HEK293 (cell line): ENCODE measurements around the gene GTF3C5.

Experiments used
- HOXA7 ChIP-seq: sonication (generic); formaldehyde crosslinking; IDR thresholded peaks from 2 replicates; pipeline ENCODE4 v1.8.1; 2022; ENCODE audit warnings: missing genetic modification reagents, borderline replicate concordance
- HOXD13 ChIP-seq: sonication (generic); formaldehyde crosslinking; IDR thresholded peaks from 2 replicates; pipeline ENCODE4 v1.8.0; 2022; ENCODE audit warnings: missing genetic modification reagents, borderline replicate concordance
- KLF10 ChIP-seq: fragments of 450-650 bp; IDR thresholded peaks from 2 replicates; pipeline ENCODE4 v1.5.1; 2018; ENCODE audit warnings: missing biosample characterization, mild to moderate bottlenecking, missing genetic modification characterization
- KLF7 ChIP-seq: fragments of 450-650 bp; formaldehyde crosslinking; IDR thresholded peaks from 2 replicates; pipeline ENCODE4 v1.5.1; 2016; ENCODE audit warnings: missing biosample characterization, missing genetic modification characterization, borderline replicate concordance
- ZBTB1 ChIP-seq: fragments of 450-650 bp; formaldehyde crosslinking; IDR thresholded peaks from 2 replicates; pipeline ENCODE4 v1.5.1; 2016; ENCODE audit warnings: missing biosample characterization, missing genetic modification characterization
- ZNF138 ChIP-seq: fragments of 450-650 bp; formaldehyde crosslinking; IDR thresholded peaks from 2 replicates; pipeline ENCODE4 v1.5.1; 2016; ENCODE audit warnings: missing biosample characterization, missing genetic modification characterization, borderline replicate concordance
- ZNF146 ChIP-seq: fragments of 450-650 bp; formaldehyde crosslinking; IDR thresholded peaks from 2 replicates; pipeline ENCODE4 v1.5.1; 2016; ENCODE audit warnings: missing biosample characterization, missing genetic modification characterization
- ZNF184 ChIP-seq: fragments of 450-650 bp; IDR thresholded peaks from 2 replicates; pipeline ENCODE4 v1.5.1; 2018; ENCODE audit warnings: missing biosample characterization, mild to moderate bottlenecking, missing genetic modification characterization
- ZNF211 ChIP-seq: fragments of 450-650 bp; formaldehyde crosslinking; IDR thresholded peaks from 2 replicates; pipeline ENCODE4 v1.5.1; 2016; ENCODE audit warnings: low read depth, missing biosample characterization, missing genetic modification characterization
- ZNF449 ChIP-seq: fragments of 450-650 bp; formaldehyde crosslinking; IDR thresholded peaks from 2 replicates; pipeline ENCODE4 v1.5.1; 2017; ENCODE audit warnings: missing biosample characterization, mild to moderate bottlenecking, missing genetic modification characterization, moderate library complexity
- ZNF473 ChIP-seq: fragments of 450-650 bp; formaldehyde crosslinking; IDR thresholded peaks from 2 replicates; pipeline ENCODE4 v1.5.1; 2017; ENCODE audit warnings: missing biosample characterization, missing genetic modification characterization
- ZNF501 ChIP-seq: fragments of 450-650 bp; formaldehyde crosslinking; IDR thresholded peaks from 2 replicates; pipeline ENCODE4 v1.5.1; 2016; ENCODE audit warnings: missing biosample characterization, missing genetic modification characterization
- ZNF510 ChIP-seq: fragments of 450-650 bp; formaldehyde crosslinking; IDR thresholded peaks from 2 replicates; pipeline ENCODE4 v1.5.1; 2018; ENCODE audit warnings: mild to moderate bottlenecking, missing genetic modification characterization, missing biosample characterization; ENCODE audit not compliant: insufficient replicate concordance
- ZNF521 ChIP-seq: fragments of 450-650 bp; formaldehyde crosslinking; IDR thresholded peaks from 2 replicates; pipeline ENCODE4 v1.5.1; 2017; ENCODE audit warnings: missing biosample characterization, mild to moderate bottlenecking, missing genetic modification characterization
- ZNF530 ChIP-seq: fragments of 450-650 bp; formaldehyde crosslinking; IDR thresholded peaks from 2 replicates; pipeline ENCODE4 v1.5.1; 2016; ENCODE audit warnings: low read depth, missing biosample characterization, missing genetic modification characterization
- ZNF600 ChIP-seq: fragments of 450-650 bp; formaldehyde crosslinking; IDR thresholded peaks from 2 replicates; pipeline ENCODE4 v1.5.1; 2016; ENCODE audit warnings: missing biosample characterization, missing genetic modification characterization
- ZNF610 ChIP-seq: fragments of 450-650 bp; formaldehyde crosslinking; IDR thresholded peaks from 2 replicates; pipeline ENCODE4 v1.5.1; 2016; ENCODE audit warnings: missing biosample characterization, missing genetic modification characterization, borderline replicate concordance
- ZNF621 ChIP-seq: fragments of 450-650 bp; formaldehyde crosslinking; IDR thresholded peaks from 2 replicates; pipeline ENCODE4 v1.5.1; 2017; ENCODE audit warnings: missing biosample characterization, missing genetic modification characterization
- ZNF645 ChIP-seq: fragments of 450-650 bp; formaldehyde crosslinking; IDR thresholded peaks from 2 replicates; pipeline ENCODE4; 2016; ENCODE audit warnings: missing biosample characterization, missing genetic modification characterization
- ZNF677 ChIP-seq: fragments of 450-650 bp; IDR thresholded peaks from 2 replicates; pipeline ENCODE4 v1.5.0; 2018; ENCODE audit warnings: missing biosample characterization, mild to moderate bottlenecking, missing genetic modification characterization, moderate library complexity
- ZNF777 ChIP-seq: fragments of 450-650 bp; formaldehyde crosslinking; IDR thresholded peaks from 2 replicates; pipeline ENCODE4 v1.5.1; 2017; ENCODE audit warnings: missing biosample characterization, missing genetic modification characterization, borderline replicate concordance
- ZSCAN16 ChIP-seq: fragments of 450-650 bp; formaldehyde crosslinking; IDR thresholded peaks from 2 replicates; pipeline ENCODE4 v1.5.1; 2016; ENCODE audit warnings: missing biosample characterization, missing genetic modification characterization
- TF ChIP-seq, protein P1 (sequence below): fragments of 450-650 bp; formaldehyde crosslinking; IDR thresholded peaks from 2 replicates; pipeline ENCODE4 v1.5.1; 2016; ENCODE audit warnings: missing biosample characterization, missing genetic modification characterization
- TF ChIP-seq, protein P2 (sequence below): fragments of 450-650 bp; IDR thresholded peaks from 2 replicates; pipeline ENCODE4 v1.5.1; 2018; ENCODE audit warnings: missing biosample characterization, mild to moderate bottlenecking, missing genetic modification characterization
- TF ChIP-seq, protein P3 (sequence below): fragments of 450-650 bp; formaldehyde crosslinking; IDR thresholded peaks from 2 replicates; pipeline ENCODE4 v1.5.1; 2016; ENCODE audit warnings: missing biosample characterization, missing genetic modification characterization
- TF ChIP-seq, protein P4 (sequence below): fragments of 450-650 bp; formaldehyde crosslinking; IDR thresholded peaks from 2 replicates; pipeline ENCODE4 v1.5.1; 2016; ENCODE audit warnings: missing biosample characterization, missing genetic modification characterization

Gene GTF3C5

DNA sequence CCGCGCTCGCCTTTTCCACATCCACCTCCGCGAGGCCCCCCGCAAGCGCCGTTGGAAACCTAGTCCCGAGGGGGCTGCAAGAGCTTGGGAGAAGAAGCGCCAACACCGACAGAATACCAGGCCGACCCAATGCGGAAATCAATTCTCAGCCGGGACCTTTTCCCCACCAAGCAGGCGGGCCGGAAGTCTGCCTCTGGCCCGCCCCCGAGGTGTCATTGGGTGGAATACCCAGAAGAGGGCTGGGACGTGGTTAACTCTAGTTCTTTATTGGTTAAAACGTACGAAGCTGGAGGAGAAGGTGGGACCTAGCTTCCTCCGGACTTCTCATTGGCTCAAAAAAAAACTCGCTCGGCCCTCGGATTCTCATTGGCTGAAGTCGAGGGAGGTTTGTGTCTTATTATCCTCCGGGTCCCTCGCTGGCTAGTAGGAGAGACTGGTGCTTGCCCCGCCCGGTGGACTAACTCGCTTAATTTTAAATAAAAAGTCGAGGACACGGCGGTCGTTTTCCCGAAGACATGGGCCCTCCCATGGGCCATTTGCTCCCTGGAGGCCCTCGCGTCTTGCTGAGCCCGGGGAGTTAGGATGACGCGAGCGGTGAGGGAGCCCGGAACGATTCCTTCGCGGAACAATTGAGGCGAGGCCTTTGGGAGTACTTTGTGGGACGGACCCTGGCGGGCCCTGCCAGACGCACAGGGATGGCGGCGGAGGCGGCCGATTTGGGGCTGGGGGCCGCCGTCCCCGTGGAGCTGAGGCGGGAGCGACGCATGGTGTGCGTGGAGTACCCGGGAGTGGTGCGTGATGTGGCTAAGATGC lies at the start of gene GTF3C5 (continued):
- TF ChIP-seq KLF10 (tag by site-specific recombination) (peak; percentile 77), ZNF510 (tag by site-specific recombination) (peak; percentile 40), ZNF184 (tag by site-specific recombination) (peak; percentile 85), ZNF610 (tag by site-specific recombination) (peak; percentile 81), ZNF677 (tag by site-specific recombination) (no peak), ZNF146 (tag by site-specific recombination) (peak; percentile 85), ZNF621 (no peak), ZNF645 (tag by site-specific recombination) (0 out of 2 replicates have a peak, but pooled peaks have one; percentile 72), ZNF211 (tag by site-specific recombination) (no peak), ZNF501 (tag by site-specific recombination) (peak; percentile 100), ZBTB1 (tag by site-specific recombination) (peak; percentile 80), ZNF530 (tag by site-specific recombination) (no peak), ZNF138 (tag by site-specific recombination) (no peak), ZNF449 (peak; percentile 52), ZNF600 (tag by site-specific recombination) (peak; percentile 84), ZNF521 (tag by site-specific recombination) (no peak), ZNF473 (tag by site-specific recombination) (no peak), KLF7 (tag by site-specific recombination) (peak; percentile 99), HOXA7 (no peak), HOXD13 (CRISPR knock-in tag) (no peak), ZSCAN16 (peak; percentile 61; the same call in 1 of the 2 replicates), ZNF777 (tag by site-specific recombination) (peak; percentile 85; the same call in 1 of the 2 replicates)
- TF ChIP-seq, protein P1, sequence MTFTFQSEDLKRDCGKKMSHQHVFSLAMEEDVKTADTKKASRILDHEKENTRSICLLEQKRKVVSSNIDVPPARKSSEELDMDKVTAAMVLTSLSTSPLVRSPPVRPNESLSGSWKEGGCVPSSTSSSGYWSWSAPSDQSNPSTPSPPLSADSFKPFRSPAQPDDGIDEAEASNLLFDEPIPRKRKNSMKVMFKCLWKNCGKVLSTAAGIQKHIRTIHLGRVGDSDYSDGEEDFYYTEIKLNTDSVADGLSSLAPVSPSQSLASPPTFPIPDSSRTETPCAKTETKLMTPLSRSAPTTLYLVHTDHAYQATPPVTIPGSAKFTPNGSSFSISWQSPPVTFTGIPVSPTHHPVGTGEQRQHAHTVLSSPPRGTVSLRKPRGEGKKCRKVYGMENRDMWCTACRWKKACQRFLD (tag by site-specific recombination): 0 out of 2 replicates have a peak, but pooled peaks have one; percentile 12
- TF ChIP-seq, protein P2, sequence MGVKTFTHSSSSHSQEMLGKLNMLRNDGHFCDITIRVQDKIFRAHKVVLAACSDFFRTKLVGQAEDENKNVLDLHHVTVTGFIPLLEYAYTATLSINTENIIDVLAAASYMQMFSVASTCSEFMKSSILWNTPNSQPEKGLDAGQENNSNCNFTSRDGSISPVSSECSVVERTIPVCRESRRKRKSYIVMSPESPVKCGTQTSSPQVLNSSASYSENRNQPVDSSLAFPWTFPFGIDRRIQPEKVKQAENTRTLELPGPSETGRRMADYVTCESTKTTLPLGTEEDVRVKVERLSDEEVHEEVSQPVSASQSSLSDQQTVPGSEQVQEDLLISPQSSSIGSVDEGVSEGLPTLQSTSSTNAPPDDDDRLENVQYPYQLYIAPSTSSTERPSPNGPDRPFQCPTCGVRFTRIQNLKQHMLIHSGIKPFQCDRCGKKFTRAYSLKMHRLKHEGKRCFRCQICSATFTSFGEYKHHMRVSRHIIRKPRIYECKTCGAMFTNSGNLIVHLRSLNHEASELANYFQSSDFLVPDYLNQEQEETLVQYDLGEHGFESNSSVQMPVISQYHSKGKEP (tag by site-specific recombination): peak; percentile 16; the same call in 1 of the 2 replicates
- TF ChIP-seq, protein P3, sequence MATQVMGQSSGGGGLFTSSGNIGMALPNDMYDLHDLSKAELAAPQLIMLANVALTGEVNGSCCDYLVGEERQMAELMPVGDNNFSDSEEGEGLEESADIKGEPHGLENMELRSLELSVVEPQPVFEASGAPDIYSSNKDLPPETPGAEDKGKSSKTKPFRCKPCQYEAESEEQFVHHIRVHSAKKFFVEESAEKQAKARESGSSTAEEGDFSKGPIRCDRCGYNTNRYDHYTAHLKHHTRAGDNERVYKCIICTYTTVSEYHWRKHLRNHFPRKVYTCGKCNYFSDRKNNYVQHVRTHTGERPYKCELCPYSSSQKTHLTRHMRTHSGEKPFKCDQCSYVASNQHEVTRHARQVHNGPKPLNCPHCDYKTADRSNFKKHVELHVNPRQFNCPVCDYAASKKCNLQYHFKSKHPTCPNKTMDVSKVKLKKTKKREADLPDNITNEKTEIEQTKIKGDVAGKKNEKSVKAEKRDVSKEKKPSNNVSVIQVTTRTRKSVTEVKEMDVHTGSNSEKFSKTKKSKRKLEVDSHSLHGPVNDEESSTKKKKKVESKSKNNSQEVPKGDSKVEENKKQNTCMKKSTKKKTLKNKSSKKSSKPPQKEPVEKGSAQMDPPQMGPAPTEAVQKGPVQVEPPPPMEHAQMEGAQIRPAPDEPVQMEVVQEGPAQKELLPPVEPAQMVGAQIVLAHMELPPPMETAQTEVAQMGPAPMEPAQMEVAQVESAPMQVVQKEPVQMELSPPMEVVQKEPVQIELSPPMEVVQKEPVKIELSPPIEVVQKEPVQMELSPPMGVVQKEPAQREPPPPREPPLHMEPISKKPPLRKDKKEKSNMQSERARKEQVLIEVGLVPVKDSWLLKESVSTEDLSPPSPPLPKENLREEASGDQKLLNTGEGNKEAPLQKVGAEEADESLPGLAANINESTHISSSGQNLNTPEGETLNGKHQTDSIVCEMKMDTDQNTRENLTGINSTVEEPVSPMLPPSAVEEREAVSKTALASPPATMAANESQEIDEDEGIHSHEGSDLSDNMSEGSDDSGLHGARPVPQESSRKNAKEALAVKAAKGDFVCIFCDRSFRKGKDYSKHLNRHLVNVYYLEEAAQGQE (tag by site-specific recombination): peak; percentile 75
- TF ChIP-seq, protein P4, sequence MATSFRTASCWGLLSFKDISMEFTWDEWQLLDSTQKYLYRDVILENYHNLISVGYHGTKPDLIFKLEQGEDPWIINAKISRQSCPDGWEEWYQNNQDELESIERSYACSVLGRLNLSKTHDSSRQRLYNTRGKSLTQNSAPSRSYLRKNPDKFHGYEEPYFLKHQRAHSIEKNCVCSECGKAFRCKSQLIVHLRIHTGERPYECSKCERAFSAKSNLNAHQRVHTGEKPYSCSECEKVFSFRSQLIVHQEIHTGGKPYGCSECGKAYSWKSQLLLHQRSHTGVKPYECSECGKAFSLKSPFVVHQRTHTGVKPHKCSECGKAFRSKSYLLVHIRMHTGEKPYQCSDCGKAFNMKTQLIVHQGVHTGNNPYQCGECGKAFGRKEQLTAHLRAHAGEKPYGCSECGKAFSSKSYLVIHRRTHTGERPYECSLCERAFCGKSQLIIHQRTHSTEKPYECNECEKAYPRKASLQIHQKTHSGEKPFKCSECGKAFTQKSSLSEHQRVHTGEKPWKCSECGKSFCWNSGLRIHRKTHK (tag by site-specific recombination): no peak
